GM21390 (cell line): ENCODE measurements around the gene P2RY8.
A peak's percentile ranks its signal among the peaks of the same experiment; 100 is the strongest.
"Not testable (repeated sequence)": the region's sequence is repeated elsewhere in the genome, so short reads cannot be mapped to it uniquely, and the experiment has no call there.

ENCODE experiments used
- ATAC-seq: cut with Tn5 transposase; IDR thresholded peaks from one replicate; pipeline ENCODE4 v1.9.1; 2021; ENCODE audit not compliant: unreplicated experiment

Gene P2RY8

GRCh38 chrX:1520350-1520749 is 16.6 kb downstream of the P2RY8 start:
- ATAC-seq: no peak

- ATAC-seq: no peak
Measured at GRCh38 chrX:1519022-1519497, 17.9 kb downstream of the P2RY8 start.

- ATAC-seq: no peak
Measured at GRCh38 chrX:1518512-1518911, 18.5 kb downstream of the P2RY8 start.

GRCh38 chrX:1516596-1517104 is 20.3 kb downstream of the P2RY8 start:
- ATAC-seq: no peak

- no peak for ATAC-seq
Measured at GRCh38 chrX:1511829-1512228, 25.2 kb downstream of the P2RY8 start.

GRCh38 chrX:1511150-1511549 is 25.8 kb downstream of the P2RY8 start:
- no peak for ATAC-seq

GRCh38 chrX:1507511-1508463 is 29.2 kb downstream of the P2RY8 start:
- ATAC-seq: peak; percentile 54

GRCh38 chrX:1506916-1507315 is 30.1 kb downstream of the P2RY8 start:
- no peak for ATAC-seq

- no peak for ATAC-seq
Measured at GRCh38 chrX:1502853-1503252, 34.1 kb downstream of the P2RY8 start.

- peak; percentile 39 for ATAC-seq
Measured at GRCh38 chrX:1502241-1502640, 34.7 kb downstream of the P2RY8 start.

- ATAC-seq: peak; percentile 59
Measured at GRCh38 chrX:1500701-1501624, 36.0 kb downstream of the P2RY8 start.

GRCh38 chrX:1496076-1496475 is 40.9 kb downstream of the P2RY8 start:
- no peak for ATAC-seq

- ATAC-seq: peak; percentile 49
Measured at GRCh38 chrX:1493877-1494510, 43.0 kb downstream of the P2RY8 start.

GRCh38 chrX:1493412-1493811 is 43.6 kb downstream of the P2RY8 start:
- peak; percentile 10 for ATAC-seq

GRCh38 chrX:1492421-1493012 is 44.5 kb downstream of the P2RY8 start:
- ATAC-seq: no peak

- peak; percentile 67 for ATAC-seq
Measured at GRCh38 chrX:1491851-1492349, 45.1 kb downstream of the P2RY8 start.

- ATAC-seq: not testable (repeated sequence)
Measured at GRCh38 chrX:1491248-1491647, 45.7 kb downstream of the P2RY8 start.

GRCh38 chrX:1490723-1491122 is 46.3 kb downstream of the P2RY8 start:
- ATAC-seq: not testable (repeated sequence)

GRCh38 chrX:1489354-1489753 is 47.6 kb downstream of the P2RY8 start:
- ATAC-seq: not testable (repeated sequence)

GRCh38 chrX:1488745-1489144 is 48.2 kb downstream of the P2RY8 start:
- no peak for ATAC-seq
